ENCODE measurements around the gene CAMK2D. TPM values are rescaled to one million over a fixed set of nuclear protein-coding genes. Genes with fewer than 3 reads are reported as not detected.

Gene CAMK2D
- polyA plus RNA-seq, 3 donors, result 10.4 to 30.6 (median 19.6) TPM

GRCh38 chr4:113588895-113589668, 172.5 kb downstream of the CAMK2D start:
- peak overlapping the region in 1 of 7 donors; percentile 67 for H3K27ac Mint-ChIP-seq
- Histone ChIP-seq H3K4me3 (replicated peaks in 1 of 3; ENCODE audit: low read depth in 2 of 3, low read length in 3 of 3) (no peak overlapping the region), H3K4me1 (ENCODE audit: control insufficient read depth in 1 of 2, insufficient read depth in 2 of 2, low read length in 2 of 2) (no peaks in the 10 kb centered on the region), H3K79me2 (ENCODE audit: insufficient read depth, low read length) (no peaks in the 10 kb centered on the region), H3K9ac (ENCODE audit: insufficient read depth, low read length, poor library complexity, severe bottlenecking) (no peak overlapping the region), H2AFZ (ENCODE audit: insufficient read depth, low read depth, low read length, poor library complexity, severe bottlenecking) (no peak overlapping the region), H3K27ac (ENCODE audit: low read depth in 1 of 2, low read length in 2 of 2) (no peak overlapping the region), H3K27me3 (ENCODE audit: control insufficient read depth in 2 of 2, insufficient read depth in 2 of 2, low read length in 2 of 2) (no peaks in the 10 kb centered on the region), H3K4me2 (replicated peaks; ENCODE audit: extremely low read depth, low read length, poor library complexity, severe bottlenecking) (no peak overlapping the region), H3K9me3 (replicated peaks in 1 of 2; ENCODE audit: control insufficient read depth in 1 of 2, insufficient read depth in 1 of 2, low read length in 2 of 2) (no peaks in the 10 kb centered on the region), H4K20me1 (ENCODE audit: insufficient read depth, low read length) (peaks cover 18% of the 10 kb centered on the region), H3K36me3 (replicated peaks in 1 of 2; ENCODE audit: control insufficient read depth in 1 of 2, insufficient read depth in 2 of 2, low read length in 2 of 2) (no peaks in the 10 kb centered on the region)
- peaks cover 0 to 2% (median 2%) of the 10 kb centered on the region in 3 donors for H3K27me3 Mint-ChIP-seq (ENCODE audit: low read depth in 3 of 3)
- 100% methylated on average over 4 of the region's 4 CpGs for WGBS (ENCODE audit: insufficient coverage)
- intact Hi-C loops (cut with micrococcal nuclease), result no loop called here
- H3K36me3 Mint-ChIP-seq, result peaks cover 5 to 6% of the 10 kb centered on the region in 2 donors
- peaks cover 0 to 3% (median 0%) of the 10 kb centered on the region in 7 donors for H3K9me3 Mint-ChIP-seq
- no peak for TF ChIP-seq CTCF (IDR thresholded peaks at IDR 0.05)
- H3K4me3 Mint-ChIP-seq, result no peak overlapping the region
- peaks cover 17% of the 10 kb centered on the region for H3K4me1 Mint-ChIP-seq
- peak in 1 of 3 donors; percentile 4 for DNase-seq

GRCh38 chr4:113587640-113588275, 173.8 kb downstream of the CAMK2D start:
- no peaks in the 10 kb centered on the region for H3K9me3 Mint-ChIP-seq
- WGBS (ENCODE audit: insufficient coverage), result no CpG with 5 or more reads among the region's 4 CpGs
- DNase-seq, result no peak
- Histone ChIP-seq H3K4me1 (ENCODE audit: control insufficient read depth in 1 of 2, insufficient read depth in 2 of 2, low read length in 2 of 2) (no peaks in the 10 kb centered on the region), H3K9me3 (replicated peaks in 1 of 2; ENCODE audit: control insufficient read depth in 1 of 2, insufficient read depth in 1 of 2, low read length in 2 of 2) (no peaks in the 10 kb centered on the region), H4K20me1 (ENCODE audit: insufficient read depth, low read length) (peaks cover 18% of the 10 kb centered on the region), H3K79me2 (ENCODE audit: insufficient read depth, low read length) (no peaks in the 10 kb centered on the region), H3K4me2 (replicated peaks; ENCODE audit: extremely low read depth, low read length, poor library complexity, severe bottlenecking) (no peak overlapping the region), H3K36me3 (replicated peaks in 1 of 2; ENCODE audit: control insufficient read depth in 1 of 2, insufficient read depth in 2 of 2, low read length in 2 of 2) (no peaks in the 10 kb centered on the region), H3K27me3 (ENCODE audit: control insufficient read depth in 2 of 2, insufficient read depth in 2 of 2, low read length in 2 of 2) (no peaks in the 10 kb centered on the region), H3K9ac (ENCODE audit: insufficient read depth, low read length, poor library complexity, severe bottlenecking) (no peak overlapping the region), H2AFZ (ENCODE audit: insufficient read depth, low read depth, low read length, poor library complexity, severe bottlenecking) (no peak overlapping the region), H3K27ac (ENCODE audit: low read depth in 1 of 2, low read length in 2 of 2) (no peak overlapping the region), H3K4me3 (replicated peaks in 1 of 3; ENCODE audit: low read depth in 2 of 3, low read length in 3 of 3) (no peak overlapping the region)
- H3K27me3 Mint-ChIP-seq (ENCODE audit: low read depth in 3 of 3), result peaks cover 0 to 2% (median 2%) of the 10 kb centered on the region in 3 donors
- TF ChIP-seq CTCF (IDR thresholded peaks at IDR 0.05), result no peak
- intact Hi-C loops (cut with micrococcal nuclease), result no loop called here
- no peak overlapping the region for H3K27ac Mint-ChIP-seq
- peaks cover 3 to 6% of the 10 kb centered on the region in 2 donors for H3K36me3 Mint-ChIP-seq
- peaks cover 13% of the 10 kb centered on the region for H3K4me1 Mint-ChIP-seq
- no peak overlapping the region for H3K4me3 Mint-ChIP-seq

Measured in CD14-positive monocyte (primary cell).